Measurements from ENCODE around the gene MIER3. TPM values are rescaled to one million over a fixed set of nuclear protein-coding genes. Genes with fewer than 3 reads are reported as not detected.

Gene MIER3
- total RNA-seq, 1 experiment from 2014 or later = 6.5 TPM

GRCh38 chr5:56950626-56951125 is 1.2 kb downstream of the MIER3 start:
- peak overlapping the region; percentile 62; the same call in 1 of the 2 replicates for H3K9ac ChIP-seq (ENCODE audit: low read length)
- 0 out of 2 replicates have a peak, but pooled peaks cover under 1% of the 10 kb centered on the region for H3K27me3 ChIP-seq (ENCODE audit: low read length)
- H3K9me3 ChIP-seq (ENCODE audit: low read length) = no peaks in the 10 kb centered on the region
- BruUV-seq (replicated peaks) = no TSS peak
- H3F3A ChIP-seq (ENCODE audit: low read length, unreplicated experiment) = no peaks in the 10 kb centered on the region
- ATAC-seq (peak; percentile 56), DNase-seq (peak; percentile 41)
- H3K4me1 ChIP-seq (ENCODE audit: insufficient read depth, low read length) = 0 out of 2 replicates have a peak, but pooled peaks cover 6% of the 10 kb centered on the region
- intact Hi-C loops (cut with micrococcal nuclease) = loop anchor here (5.0 kb wide), 2 partner anchors 132 to 272 kb away; no protein-coding TSS in a partner anchor
- H2AFZ ChIP-seq (ENCODE audit: low read length) = peak overlapping the region; percentile 36; the same call in 1 of the 2 replicates
- H3K36me3 ChIP-seq (ENCODE audit: low read depth, low read length) = no peaks in the 10 kb centered on the region
- POLR2A ChIA-PET (ENCODE audit: unreplicated experiment) = interaction anchor here (0.5 kb wide), 1 partner anchor 188 kb away, joined by 3 read pairs; no protein-coding TSS in a partner anchor
- peak overlapping the region; percentile 75 for H3K4me3 ChIP-seq (ENCODE audit: low read length)
- peak overlapping the region; percentile 87 for H3K4me2 ChIP-seq (ENCODE audit: low read length)
- H3K79me2 ChIP-seq (ENCODE audit: low read length) = peaks cover 21% of the 10 kb centered on the region
- no peaks in the 10 kb centered on the region for H3K9me2 ChIP-seq (replicated peaks; ENCODE audit: low read length)
- H4K20me1 ChIP-seq (ENCODE audit: low read length) = no peaks in the 10 kb centered on the region
- H3K27ac ChIP-seq (ENCODE audit: low read length) = no peak overlapping the region
- TF ChIP-seq, protein P1, sequence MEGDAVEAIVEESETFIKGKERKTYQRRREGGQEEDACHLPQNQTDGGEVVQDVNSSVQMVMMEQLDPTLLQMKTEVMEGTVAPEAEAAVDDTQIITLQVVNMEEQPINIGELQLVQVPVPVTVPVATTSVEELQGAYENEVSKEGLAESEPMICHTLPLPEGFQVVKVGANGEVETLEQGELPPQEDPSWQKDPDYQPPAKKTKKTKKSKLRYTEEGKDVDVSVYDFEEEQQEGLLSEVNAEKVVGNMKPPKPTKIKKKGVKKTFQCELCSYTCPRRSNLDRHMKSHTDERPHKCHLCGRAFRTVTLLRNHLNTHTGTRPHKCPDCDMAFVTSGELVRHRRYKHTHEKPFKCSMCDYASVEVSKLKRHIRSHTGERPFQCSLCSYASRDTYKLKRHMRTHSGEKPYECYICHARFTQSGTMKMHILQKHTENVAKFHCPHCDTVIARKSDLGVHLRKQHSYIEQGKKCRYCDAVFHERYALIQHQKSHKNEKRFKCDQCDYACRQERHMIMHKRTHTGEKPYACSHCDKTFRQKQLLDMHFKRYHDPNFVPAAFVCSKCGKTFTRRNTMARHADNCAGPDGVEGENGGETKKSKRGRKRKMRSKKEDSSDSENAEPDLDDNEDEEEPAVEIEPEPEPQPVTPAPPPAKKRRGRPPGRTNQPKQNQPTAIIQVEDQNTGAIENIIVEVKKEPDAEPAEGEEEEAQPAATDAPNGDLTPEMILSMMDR (conservative IDR thresholded peaks at IDR 0.05; ENCODE audit: low read depth, low read length) = no peak
- TF ChIP-seq EZH2phosphoT487 (IDR thresholded peaks at IDR 0.05; ENCODE audit: borderline replicate concordance, low read length) = no peak
- TF ChIP-seq EZH2 (IDR thresholded peaks at IDR 0.05; ENCODE audit: low read length, unreplicated experiment) = no peak
- CTCF ChIA-PET = interaction anchor here (0.7 kb wide), 1 partner anchor 188 kb away, joined by 3 read pairs; no protein-coding TSS in a partner anchor

DNA sequence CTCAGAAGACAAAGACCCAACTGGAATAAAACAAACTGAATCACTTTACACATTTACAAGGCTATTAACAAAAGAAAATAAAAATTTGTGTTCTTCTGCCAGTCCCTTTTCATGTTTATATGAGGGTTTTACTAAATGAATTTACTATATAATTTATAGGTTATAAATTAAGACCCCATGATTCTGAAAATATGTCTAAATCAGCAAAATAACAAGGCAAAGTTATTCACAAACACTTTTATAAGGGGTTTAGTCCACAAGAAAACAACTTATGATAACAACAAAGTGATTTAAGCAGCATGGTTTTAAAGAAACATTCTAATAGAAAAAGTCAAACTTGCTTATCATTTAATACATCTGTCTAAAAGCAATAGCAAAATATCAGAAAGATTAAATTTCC is 4.9 kb downstream of the MIER3 start:
- H3K4me1 ChIP-seq (ENCODE audit: insufficient read depth, low read length) = 0 out of 2 replicates have a peak, but pooled peaks cover 6% of the 10 kb centered on the region
- BruUV-seq (replicated peaks) = no TSS peak
- no peak overlapping the region for H3K27ac ChIP-seq (ENCODE audit: low read length)
- ChIA-PET POLR2A (ENCODE audit: unreplicated experiment) (no interaction called here), CTCF (no interaction called here)
- no peak overlapping the region for H3K9ac ChIP-seq (ENCODE audit: low read length)
- H3K9me2 ChIP-seq (replicated peaks; ENCODE audit: low read length) = no peaks in the 10 kb centered on the region
- no peaks in the 10 kb centered on the region for H4K20me1 ChIP-seq (ENCODE audit: low read length)
- H2AFZ ChIP-seq (ENCODE audit: low read length) = no peak overlapping the region
- no peaks in the 10 kb centered on the region for H3K27me3 ChIP-seq (ENCODE audit: low read length)
- intact Hi-C loops (cut with micrococcal nuclease) = no loop called here
- ATAC-seq = no peak
- DNase-seq = no peak
- H3K9me3 ChIP-seq (ENCODE audit: low read length) = no peaks in the 10 kb centered on the region
- H3K36me3 ChIP-seq (ENCODE audit: low read depth, low read length) = no peaks in the 10 kb centered on the region
- H3K4me2 ChIP-seq (ENCODE audit: low read length) = no peak overlapping the region
- TF ChIP-seq, protein P1 (conservative IDR thresholded peaks at IDR 0.05; ENCODE audit: low read depth, low read length) = no peak
- TF ChIP-seq EZH2 (IDR thresholded peaks at IDR 0.05; ENCODE audit: low read length, unreplicated experiment) = no peak
- no peak for TF ChIP-seq EZH2phosphoT487 (IDR thresholded peaks at IDR 0.05; ENCODE audit: borderline replicate concordance, low read length)
- no peak overlapping the region for H3K4me3 ChIP-seq (ENCODE audit: low read length)
- H3K79me2 ChIP-seq (ENCODE audit: low read length) = peaks cover 21% of the 10 kb centered on the region
- H3F3A ChIP-seq (ENCODE audit: low read length, unreplicated experiment) = no peaks in the 10 kb centered on the region

DNA sequence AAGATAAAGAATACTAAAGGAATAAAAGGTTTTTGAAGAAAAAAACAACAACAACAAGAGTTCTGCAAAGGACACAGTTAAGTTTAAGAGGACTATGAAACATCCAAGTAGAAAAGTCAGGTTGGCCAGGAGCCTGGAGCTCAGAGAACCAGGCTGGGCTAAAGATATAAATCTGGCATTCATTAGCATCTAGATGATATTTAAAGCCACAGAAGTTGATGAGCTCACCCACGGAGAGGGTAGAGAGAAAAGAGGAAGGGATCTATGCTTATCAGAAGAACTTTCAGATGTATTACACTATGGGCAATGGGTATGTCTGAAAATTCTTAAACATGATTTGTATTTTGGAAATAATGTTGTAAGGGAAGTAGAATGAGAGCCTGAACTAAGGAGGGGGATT is 9.9 kb downstream of the MIER3 start:
- TF ChIP-seq EZH2phosphoT487 (IDR thresholded peaks at IDR 0.05; ENCODE audit: borderline replicate concordance, low read length) (no peak), EZH2 (IDR thresholded peaks at IDR 0.05; ENCODE audit: low read length, unreplicated experiment) (no peak)
- TF ChIP-seq, protein P1 (conservative IDR thresholded peaks at IDR 0.05; ENCODE audit: low read depth, low read length) = no peak
- no peaks in the 10 kb centered on the region for H3K9me2 ChIP-seq (replicated peaks; ENCODE audit: low read length)
- no peaks in the 10 kb centered on the region for H3K9me3 ChIP-seq (ENCODE audit: low read length)
- no peak overlapping the region for H2AFZ ChIP-seq (ENCODE audit: low read length)
- H3F3A ChIP-seq (ENCODE audit: low read length, unreplicated experiment) = no peaks in the 10 kb centered on the region
- ChIA-PET CTCF (no interaction called here), POLR2A (ENCODE audit: unreplicated experiment) (no interaction called here)
- no TSS peak for BruUV-seq (replicated peaks)
- H3K4me1 ChIP-seq (ENCODE audit: insufficient read depth, low read length) = no peaks in the 10 kb centered on the region
- no peak overlapping the region for H3K27ac ChIP-seq (ENCODE audit: low read length)
- no peak for DNase-seq
- intact Hi-C loops (cut with micrococcal nuclease) = no loop called here
- ATAC-seq = no peak
- no peaks in the 10 kb centered on the region for H3K27me3 ChIP-seq (ENCODE audit: low read length)
- no peaks in the 10 kb centered on the region for H4K20me1 ChIP-seq (ENCODE audit: low read length)
- H3K4me3 ChIP-seq (ENCODE audit: low read length) = no peak overlapping the region
- no peak overlapping the region for H3K9ac ChIP-seq (ENCODE audit: low read length)
- H3K4me2 ChIP-seq (ENCODE audit: low read length) = no peak overlapping the region
- H3K79me2 ChIP-seq (ENCODE audit: low read length) = no peaks in the 10 kb centered on the region
- peaks cover 9% of the 10 kb centered on the region; the same call in 1 of the 2 replicates for H3K36me3 ChIP-seq (ENCODE audit: low read depth, low read length)
